AG09319 (cell line): ENCODE results near the gene AATF.

Experiments
- DNase-seq: peaks from one replicate; pipeline ENCODE4 v3.0.0-alpha.2; 2010; ENCODE audit warnings: low read depth; ENCODE audit errors: extremely low read depth
- TF ChIP-seq, protein P1 (sequence below): IDR thresholded peaks from 2 replicates; pipeline ENCODE4 v1.5.1; 2011; ENCODE audit warnings: low read depth, mild to moderate bottlenecking, inconsistent platforms, low read length, moderate library complexity

The AATF gene

DNA sequence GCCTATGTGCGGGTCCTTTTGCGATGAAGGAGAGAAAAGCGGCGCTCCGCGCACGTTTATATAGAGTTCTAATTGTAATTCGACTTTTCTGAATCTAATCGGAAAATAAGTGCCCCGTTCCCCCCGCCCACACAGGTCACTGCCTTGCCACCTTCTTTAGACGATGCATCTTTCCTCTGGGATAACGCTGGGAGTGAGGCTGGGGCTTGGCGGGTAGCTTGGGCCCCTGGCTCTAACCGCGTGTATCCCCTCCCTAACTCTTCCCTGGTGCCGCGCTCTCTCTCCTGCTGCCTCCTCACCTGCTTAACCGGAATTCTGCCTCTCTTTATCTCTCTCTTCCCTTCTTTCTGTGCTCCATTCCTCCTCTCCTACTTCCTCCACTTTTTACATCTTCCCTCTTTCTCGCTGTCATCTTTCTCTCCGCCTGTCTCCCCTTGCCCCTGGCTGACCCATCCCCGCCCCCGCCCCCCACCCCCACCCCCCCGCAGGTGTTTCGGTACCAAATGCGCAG is 8.9 kb upstream of the AATF start:
- DNase-seq = no peak

GRCh38 chr17:36940313-36941264 is 8.2 kb upstream of the AATF start:
- DNase-seq = no peak
- TF ChIP-seq, protein P1, sequence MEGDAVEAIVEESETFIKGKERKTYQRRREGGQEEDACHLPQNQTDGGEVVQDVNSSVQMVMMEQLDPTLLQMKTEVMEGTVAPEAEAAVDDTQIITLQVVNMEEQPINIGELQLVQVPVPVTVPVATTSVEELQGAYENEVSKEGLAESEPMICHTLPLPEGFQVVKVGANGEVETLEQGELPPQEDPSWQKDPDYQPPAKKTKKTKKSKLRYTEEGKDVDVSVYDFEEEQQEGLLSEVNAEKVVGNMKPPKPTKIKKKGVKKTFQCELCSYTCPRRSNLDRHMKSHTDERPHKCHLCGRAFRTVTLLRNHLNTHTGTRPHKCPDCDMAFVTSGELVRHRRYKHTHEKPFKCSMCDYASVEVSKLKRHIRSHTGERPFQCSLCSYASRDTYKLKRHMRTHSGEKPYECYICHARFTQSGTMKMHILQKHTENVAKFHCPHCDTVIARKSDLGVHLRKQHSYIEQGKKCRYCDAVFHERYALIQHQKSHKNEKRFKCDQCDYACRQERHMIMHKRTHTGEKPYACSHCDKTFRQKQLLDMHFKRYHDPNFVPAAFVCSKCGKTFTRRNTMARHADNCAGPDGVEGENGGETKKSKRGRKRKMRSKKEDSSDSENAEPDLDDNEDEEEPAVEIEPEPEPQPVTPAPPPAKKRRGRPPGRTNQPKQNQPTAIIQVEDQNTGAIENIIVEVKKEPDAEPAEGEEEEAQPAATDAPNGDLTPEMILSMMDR = no peak

More for the DNA sequence above, 8.9 kb upstream of the AATF start:
- TF ChIP-seq, protein P1 = no peak

DNA sequence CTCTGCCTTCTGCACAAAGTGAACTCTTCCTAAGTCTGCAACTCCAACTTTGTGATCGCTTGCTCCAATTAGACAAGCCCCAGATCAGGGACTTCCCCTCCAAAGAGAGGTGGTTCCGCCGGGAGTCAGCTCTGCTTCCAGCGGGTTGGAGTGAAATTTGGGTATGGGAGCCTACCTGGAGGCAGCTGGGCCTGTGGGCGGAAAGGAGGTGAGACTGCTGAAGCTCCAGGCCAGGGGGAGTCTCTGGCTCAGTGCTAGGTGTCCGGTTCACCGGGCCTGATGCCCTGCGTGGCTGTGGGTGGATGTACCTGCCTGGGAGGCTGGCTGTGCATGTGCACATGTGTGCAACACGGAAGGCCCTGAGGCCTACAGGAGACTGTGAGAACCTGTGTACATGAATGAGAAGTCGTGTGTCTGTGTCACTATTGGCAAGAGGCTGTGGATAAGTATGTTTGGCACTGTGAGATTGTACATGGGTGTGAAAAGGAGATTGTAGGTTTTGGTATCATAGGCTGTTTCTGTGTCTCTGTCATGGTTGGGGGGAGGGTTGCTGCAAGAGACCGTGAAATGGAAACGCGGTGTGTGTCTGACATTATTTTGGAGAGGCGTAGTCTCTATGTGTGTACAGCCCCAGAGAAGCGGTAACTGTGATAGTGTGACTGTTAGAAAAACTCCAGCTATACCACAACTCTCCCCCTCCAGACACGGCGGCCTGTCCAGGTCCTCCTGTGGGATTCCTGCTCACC is 7.3 kb upstream of the AATF start:
- no peak for DNase-seq

GRCh38 chr17:36942019-36942599 is 6.6 kb upstream of the AATF start:
- TF ChIP-seq, protein P1 = no peak
- DNase-seq = no peak

More for the DNA sequence above, 7.3 kb upstream of the AATF start:
- TF ChIP-seq, protein P1 = no peak

DNA sequence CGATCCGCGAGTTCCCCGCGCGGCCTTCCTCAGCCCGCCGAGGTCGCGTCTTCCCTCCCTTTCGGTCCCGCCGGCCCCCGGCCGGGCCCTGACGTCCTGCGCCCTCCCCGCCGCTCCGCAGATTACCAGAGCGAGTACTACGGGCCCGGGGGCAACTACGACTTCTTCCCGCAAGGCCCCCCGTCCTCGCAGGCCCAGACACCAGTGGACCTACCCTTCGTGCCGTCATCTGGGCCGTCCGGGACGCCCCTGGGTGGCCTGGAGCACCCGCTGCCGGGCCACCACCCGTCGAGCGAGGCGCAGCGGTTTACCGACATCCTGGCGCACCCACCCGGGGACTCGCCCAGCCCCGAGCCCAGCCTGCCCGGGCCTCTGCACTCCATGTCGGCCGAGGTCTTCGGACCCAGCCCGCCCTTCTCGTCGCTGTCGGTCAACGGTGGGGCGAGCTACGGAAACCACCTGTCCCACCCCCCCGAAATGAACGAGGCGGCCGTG is 6.1 kb upstream of the AATF start:
- no peak for DNase-seq
- TF ChIP-seq, protein P1 = no peak

DNA sequence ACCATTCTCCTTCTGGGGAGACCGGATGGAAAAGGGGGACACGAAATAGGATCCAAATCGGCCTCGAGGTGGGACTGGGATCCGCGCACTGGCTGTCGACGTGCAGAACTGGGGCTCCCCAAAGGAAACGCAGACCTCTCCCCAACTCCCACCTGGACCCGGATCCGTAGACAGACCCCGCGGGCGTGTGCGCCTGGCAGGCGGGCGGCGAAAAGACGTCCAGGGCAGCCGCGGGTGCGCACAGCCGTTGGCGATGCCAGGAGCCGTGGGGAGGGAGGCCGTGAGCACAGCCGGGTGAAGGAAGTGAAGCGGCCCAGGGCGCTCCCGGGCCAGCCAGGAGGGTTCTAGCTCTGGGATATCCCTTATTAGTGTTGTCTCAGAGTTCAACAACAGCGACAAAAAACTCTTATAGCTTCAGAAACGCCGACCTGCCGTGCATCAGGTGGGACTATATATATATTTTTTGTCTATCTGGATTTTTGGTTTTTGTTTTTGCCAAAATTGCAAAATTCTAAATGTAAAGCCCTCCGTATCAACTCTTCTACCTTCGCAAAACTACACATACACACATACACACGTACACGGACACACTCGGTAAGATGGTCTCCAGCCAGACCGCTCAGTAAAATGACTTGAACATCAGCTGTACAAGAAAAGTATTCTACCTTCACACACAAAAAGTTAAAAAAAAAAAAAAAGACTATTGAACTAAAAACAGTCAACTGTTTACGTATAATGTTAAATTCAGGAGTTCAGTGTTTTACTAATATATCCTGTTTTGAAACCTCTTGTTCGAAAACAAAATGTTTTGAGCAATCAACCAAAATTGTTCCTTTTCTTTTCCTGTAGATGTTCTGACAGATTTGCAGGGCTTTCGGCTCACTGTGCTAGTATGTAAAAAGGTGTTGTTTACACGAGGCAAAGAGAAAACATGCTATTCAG is 5.2 kb upstream of the AATF start:
- no peak for DNase-seq
- TF ChIP-seq, protein P1 = no peak
